Measurements from ENCODE around the gene GPR31. TPM values are rescaled to one million over a fixed set of nuclear protein-coding genes. Genes with fewer than 3 reads are reported as not detected.

The GPR31 gene
- total and polyA plus RNA-seq, 2 donors from 2014 or later, result 0.16 TPM; not detected in 1

DNA sequence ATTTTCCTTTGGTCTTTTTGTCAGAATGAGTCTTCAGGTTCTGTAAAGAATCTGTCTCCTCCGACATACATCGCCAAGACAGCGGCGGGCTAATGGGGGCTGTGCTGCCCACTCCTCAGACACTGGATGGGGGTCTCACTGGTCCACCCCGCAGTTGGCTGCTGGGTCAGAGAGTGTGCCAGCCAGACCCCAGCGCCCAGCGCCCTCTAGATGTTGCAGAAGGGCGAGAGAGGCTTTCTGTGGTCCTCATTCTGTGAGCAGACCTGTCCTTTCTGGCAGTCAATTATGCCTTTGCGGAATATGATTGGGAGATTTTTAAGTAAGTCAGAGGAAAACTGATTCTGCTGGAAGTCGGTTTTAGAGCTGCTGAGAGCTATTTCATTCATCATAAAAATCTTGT lies 42.7 kb downstream of the GPR31 start:
- TF ChIP-seq, protein P1, sequence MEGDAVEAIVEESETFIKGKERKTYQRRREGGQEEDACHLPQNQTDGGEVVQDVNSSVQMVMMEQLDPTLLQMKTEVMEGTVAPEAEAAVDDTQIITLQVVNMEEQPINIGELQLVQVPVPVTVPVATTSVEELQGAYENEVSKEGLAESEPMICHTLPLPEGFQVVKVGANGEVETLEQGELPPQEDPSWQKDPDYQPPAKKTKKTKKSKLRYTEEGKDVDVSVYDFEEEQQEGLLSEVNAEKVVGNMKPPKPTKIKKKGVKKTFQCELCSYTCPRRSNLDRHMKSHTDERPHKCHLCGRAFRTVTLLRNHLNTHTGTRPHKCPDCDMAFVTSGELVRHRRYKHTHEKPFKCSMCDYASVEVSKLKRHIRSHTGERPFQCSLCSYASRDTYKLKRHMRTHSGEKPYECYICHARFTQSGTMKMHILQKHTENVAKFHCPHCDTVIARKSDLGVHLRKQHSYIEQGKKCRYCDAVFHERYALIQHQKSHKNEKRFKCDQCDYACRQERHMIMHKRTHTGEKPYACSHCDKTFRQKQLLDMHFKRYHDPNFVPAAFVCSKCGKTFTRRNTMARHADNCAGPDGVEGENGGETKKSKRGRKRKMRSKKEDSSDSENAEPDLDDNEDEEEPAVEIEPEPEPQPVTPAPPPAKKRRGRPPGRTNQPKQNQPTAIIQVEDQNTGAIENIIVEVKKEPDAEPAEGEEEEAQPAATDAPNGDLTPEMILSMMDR (IDR thresholded peaks at IDR 0.05; ENCODE audit: borderline replicate concordance, extremely low read depth, insufficient read depth), result no peak

DNA sequence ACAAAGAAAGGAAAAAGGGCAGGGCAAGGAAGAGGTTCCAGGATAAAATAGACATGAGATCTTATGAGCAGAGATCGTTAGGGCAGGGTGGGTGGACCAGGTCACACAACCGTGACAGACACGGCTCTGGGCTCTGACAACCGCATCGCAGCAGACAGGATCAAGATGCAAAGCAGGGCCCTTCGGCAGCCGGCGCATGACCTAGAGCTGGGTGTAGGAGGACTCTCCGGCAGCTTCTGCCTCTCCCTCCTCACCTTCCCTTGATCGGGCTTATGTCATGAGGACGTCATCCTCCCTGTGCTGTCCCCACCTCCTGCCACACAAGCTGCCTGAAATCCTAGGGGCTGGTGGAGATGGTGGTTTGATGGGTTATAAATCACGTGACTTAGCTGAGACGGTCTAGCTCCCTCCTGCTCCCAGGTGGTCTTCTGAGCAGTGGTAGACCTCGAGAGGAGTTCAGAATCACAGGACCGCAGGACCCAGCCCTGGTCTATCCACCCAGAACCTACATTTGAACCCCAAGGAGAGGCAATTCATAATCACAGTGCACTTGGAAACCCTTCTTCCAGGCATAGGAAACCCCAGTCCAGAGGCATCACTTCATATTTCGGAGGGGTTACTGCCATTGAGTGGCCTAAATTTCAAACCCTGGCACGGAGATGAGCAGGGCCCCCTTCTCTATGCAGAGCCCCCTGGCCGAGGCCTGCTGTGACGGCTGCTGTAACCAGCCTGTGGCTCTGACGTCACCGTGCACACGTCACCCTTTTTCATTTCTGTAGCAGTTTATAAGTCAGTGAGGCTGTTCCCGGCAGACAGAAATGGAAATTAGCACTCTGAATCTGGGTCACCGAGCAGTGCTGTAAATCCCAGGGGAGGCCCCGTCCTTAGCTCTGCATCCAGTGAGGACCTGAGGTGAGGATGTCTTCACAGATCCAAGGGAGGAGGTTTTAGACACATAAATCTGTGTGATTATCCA lies 43.6 kb downstream of the GPR31 start:
- TF ChIP-seq, protein P1 (IDR thresholded peaks at IDR 0.05; ENCODE audit: borderline replicate concordance, extremely low read depth, insufficient read depth), result no peak
- H3K9me3 ChIP-seq (ENCODE audit: control insufficient read depth in 2 of 3, insufficient read depth in 1 of 3, low read length in 3 of 3), result no peaks in the 10 kb centered on the region
- H3K27ac ChIP-seq (ENCODE audit: low read depth in 2 of 2, low read length in 2 of 2), result no peak overlapping the region
- H3K36me3 ChIP-seq (ENCODE audit: control insufficient read depth in 2 of 3, insufficient read depth in 3 of 3, low read length in 3 of 3), result no peaks in the 10 kb centered on the region
- intact Hi-C loops (cut with DNase I), result no loop called here
- no peak for FAIRE-seq
- DNase-seq, result peak; percentile 52 to 81 (median 64)
- H3K9ac ChIP-seq (ENCODE audit: low read length in 3 of 3), result no peak overlapping the region
- H3K4me1 ChIP-seq (ENCODE audit: control insufficient read depth in 2 of 3, insufficient read depth in 2 of 3, low read depth in 1 of 3, low read length in 3 of 3), result no peaks in the 10 kb centered on the region
- H3K27me3 ChIP-seq (ENCODE audit: control insufficient read depth, insufficient read depth, low read length), result no peaks in the 10 kb centered on the region
- no peak overlapping the region for H3K4me3 ChIP-seq (ENCODE audit: low read length in 3 of 3)

More for the DNA sequence above, 42.7 kb downstream of the GPR31 start:
- Histone ChIP-seq H3K9ac (ENCODE audit: low read length in 3 of 3) (no peak overlapping the region), H3K27me3 (ENCODE audit: control insufficient read depth, insufficient read depth, low read length) (no peaks in the 10 kb centered on the region), H3K36me3 (ENCODE audit: control insufficient read depth in 2 of 3, insufficient read depth in 3 of 3, low read length in 3 of 3) (no peaks in the 10 kb centered on the region), H3K4me1 (ENCODE audit: control insufficient read depth in 2 of 3, insufficient read depth in 2 of 3, low read depth in 1 of 3, low read length in 3 of 3) (no peaks in the 10 kb centered on the region), H3K27ac (ENCODE audit: low read depth in 2 of 2, low read length in 2 of 2) (no peak overlapping the region), H3K4me3 (ENCODE audit: low read length in 3 of 3) (no peak overlapping the region), H3K9me3 (ENCODE audit: control insufficient read depth in 2 of 3, insufficient read depth in 1 of 3, low read length in 3 of 3) (no peaks in the 10 kb centered on the region)
- DNase-seq (no peak), FAIRE-seq (no peak)
- intact Hi-C loops (cut with DNase I), result no loop called here

DNA sequence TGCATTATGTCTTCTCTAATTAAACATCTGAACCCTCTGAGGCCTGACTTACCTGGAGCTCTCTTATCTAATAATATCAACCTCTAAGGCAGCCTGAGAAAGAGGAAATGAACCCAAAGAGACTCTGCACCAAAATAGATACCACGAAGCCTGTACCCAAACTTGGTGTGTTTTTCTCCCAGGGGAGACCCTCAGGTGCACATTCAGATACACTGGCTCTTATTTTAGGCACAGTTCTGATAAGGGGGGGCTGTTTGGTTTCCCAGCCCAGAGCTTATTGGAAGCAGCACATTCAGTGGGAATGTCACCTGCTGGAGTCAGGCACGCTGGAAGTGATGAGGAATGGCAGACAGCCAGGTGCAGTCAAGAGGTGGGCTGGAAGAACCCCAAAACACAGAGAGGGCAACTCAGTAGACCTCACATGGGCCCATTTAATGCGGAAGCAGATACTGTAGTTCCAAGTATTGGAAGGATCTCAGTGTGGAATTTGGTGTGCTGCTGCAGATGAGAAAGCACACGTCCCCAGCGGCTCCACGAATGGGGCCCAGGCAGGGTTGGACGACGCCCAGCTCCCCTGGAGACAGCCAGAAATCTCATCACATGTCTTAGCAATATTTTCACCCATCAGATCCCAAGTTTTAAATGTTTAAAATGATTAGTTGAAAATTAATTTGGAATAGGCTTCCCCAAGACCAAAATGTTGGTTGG lies 44.6 kb downstream of the GPR31 start:
- Histone ChIP-seq H3K36me3 (ENCODE audit: control insufficient read depth in 2 of 3, insufficient read depth in 3 of 3, low read length in 3 of 3) (no peaks in the 10 kb centered on the region), H3K9me3 (ENCODE audit: control insufficient read depth in 2 of 3, insufficient read depth in 1 of 3, low read length in 3 of 3) (no peaks in the 10 kb centered on the region), H3K27ac (ENCODE audit: low read depth in 2 of 2, low read length in 2 of 2) (no peak overlapping the region), H3K9ac (ENCODE audit: low read length in 3 of 3) (no peak overlapping the region), H3K4me3 (ENCODE audit: low read length in 3 of 3) (no peak overlapping the region), H3K27me3 (ENCODE audit: control insufficient read depth, insufficient read depth, low read length) (no peaks in the 10 kb centered on the region), H3K4me1 (ENCODE audit: control insufficient read depth in 2 of 3, insufficient read depth in 2 of 3, low read depth in 1 of 3, low read length in 3 of 3) (no peaks in the 10 kb centered on the region)
- DNase-seq, result no peak
- intact Hi-C loops (cut with DNase I), result no loop called here
- FAIRE-seq, result no peak
- TF ChIP-seq, protein P1 (IDR thresholded peaks at IDR 0.05; ENCODE audit: borderline replicate concordance, extremely low read depth, insufficient read depth), result no peak

All from kidney (tissue), 14 donors.